Activated CD4-positive, alpha-beta T cell treated with anti-CD3 and anti-CD28 coated beads, Interleukin-2, amount 50 U/mL, for 4 hours (primary cell): ENCODE measurements around the gene PMS1.
"Not testable (repeated sequence)": the region's sequence is repeated elsewhere in the genome, so short reads cannot be mapped to it uniquely, and the experiment has no call there.

Experiments used
- DNase-seq, 2 experiments: peaks; one replicate each; pipeline ENCODE4 v3.0.0-alpha.2; 2020

Gene PMS1

GRCh38 chr2:189783927-189784867 is at the start of gene PMS1, which contains the start of gene ORMDL1:
TSS of gene PMS1 (plus strand) at chr2:189784450. CDS start at chr2:189791810, 7,360 bp downstream.
TSS of gene ORMDL1 (minus strand) at chr2:189784339. CDS start at chr2:189782595, 1,744 bp downstream.
- peak; percentile 87 to 89 for DNase-seq

- DNase-seq, result peak; percentile 15 to 32
These were observed 33.1 kb upstream of the PMS1 start for GRCh38 chr2:189751080-189751658.

- no peak for DNase-seq
These were observed 27.8 kb upstream of the PMS1 start for GRCh38 chr2:189756311-189756952.

- DNase-seq, result not testable (repeated sequence)
These were observed 24.1 kb upstream of the PMS1 start for GRCh38 chr2:189760154-189760553.

- DNase-seq, result no peak
These were observed 22.1 kb upstream of the PMS1 start for GRCh38 chr2:189762229-189762550.

- peak; percentile 92 to 93 for DNase-seq
These were observed 21.5 kb upstream of the PMS1 start, which contains the start of gene OSGEPL1 for GRCh38 chr2:189762551-189763298. TSS of gene OSGEPL1 (minus strand) at chr2:189762792. CDS start at chr2:189761640, 1,152 bp downstream.

- DNase-seq, result no peak
These were observed 20.2 kb upstream of the PMS1 start for GRCh38 chr2:189763908-189764661.

GRCh38 chr2:189770590-189771322 is 13.5 kb upstream of the PMS1 start:
- DNase-seq, result no peak

GRCh38 chr2:189772212-189772611 is 12.0 kb upstream of the PMS1 start:
- DNase-seq, result no peak

GRCh38 chr2:189782221-189782671 is 2.0 kb upstream of the PMS1 start:
- DNase-seq, result no peak

GRCh38 chr2:189783451-189783926 is 761 bp upstream of the PMS1 start:
- DNase-seq, result no peak

GRCh38 chr2:189791338-189792042 is 7.2 kb downstream of the PMS1 start:
- DNase-seq, result no peak

- no peak for DNase-seq
These were observed 10.1 kb downstream of the PMS1 start for GRCh38 chr2:189794310-189794709.

- no peak for DNase-seq
These were observed 13.7 kb downstream of the PMS1 start for GRCh38 chr2:189797902-189798301.

- DNase-seq, result no peak
These were observed 14.2 kb downstream of the PMS1 start for GRCh38 chr2:189798312-189799029.

GRCh38 chr2:189799030-189799331 is 14.7 kb downstream of the PMS1 start:
- DNase-seq, result no peak

- no peak for DNase-seq
These were observed 15.3 kb downstream of the PMS1 start for GRCh38 chr2:189799531-189799930.

- no peak for DNase-seq
These were observed 18.2 kb downstream of the PMS1 start for GRCh38 chr2:189802396-189802912.

- DNase-seq, result no peak
These were observed 19.2 kb downstream of the PMS1 start for GRCh38 chr2:189803431-189803830.
